HCT116 (cell line): Measurements from ENCODE around the gene IL4. TPM values are rescaled to one million over a fixed set of nuclear protein-coding genes. Genes with fewer than 3 reads are reported as not detected.
A peak's percentile ranks its signal among the peaks of the same experiment; 100 is the strongest.

Experiments
- ATAC-seq: fragments of 200-7000 bp; cut with Tn5 transposase; 2 replicates; pipeline ENCODE4 v1.9.1; 2020; ENCODE audit warnings: mild to moderate bottlenecking, moderate library complexity
- BruUV-seq: library from RNA; stranded (reverse); fragments of 400-500 nt; replicated peaks from 2 replicates; lab custom pipeline; 2021; lab: Mats Ljungman, UMichigan
- CTCF ChIA-PET: fragments of 300-600 bp; sonication (Branson Sonifier 250); formaldehyde crosslinking; loops from one replicate; lab custom pipeline; 2021; ENCODE audit warnings: antibody characterized with exemption; lab: Charles Lee
- POLR2A ChIA-PET: fragments of 300-600, 350-600 bp; sonication (Branson Sonifier 250); formaldehyde crosslinking; loops from one replicate; lab custom pipeline; 2021; ENCODE audit warnings: antibody characterized with exemption; lab: Charles Lee
- RAD21 ChIA-PET, 2 experiments: fragments of 300-600 bp; sonication (Branson Sonifier 250); formaldehyde crosslinking; loops; one replicate each; lab custom pipeline; 2023; ENCODE audit warnings: low total read pairs in 2 of 2; ENCODE audit not compliant: uncharacterized antibody in 2 of 2, unreplicated experiment in 2 of 2, low non-redundant PET in 1 of 2; lab: Charles Lee
- DNase-seq: peaks from one replicate; pipeline ENCODE4 v3.0.0-alpha.2; 2010; ENCODE audit warnings: low read depth, low spot score
- H2AFZ ChIP-seq: fragments of 200-600 bp; shearing (Covaris generic), sonication (generic); 2 replicates; pipeline ENCODE4 v1.6.1; 2017; ENCODE audit warnings: low read depth, mixed run types, mixed read lengths, antibody characterized with exemption, low read length; ENCODE audit not compliant: poor library complexity, severe bottlenecking
- H3K27ac ChIP-seq: 2 replicates; pipeline ENCODE4 v1.5.1; 2012; ENCODE audit warnings: low read depth, low read length
- H3K27me3 ChIP-seq: fragments of 200-600 bp; sonication (generic); 2 replicates; pipeline ENCODE4 v1.6.1; 2016; ENCODE audit warnings: mixed run types, low read length, mixed read lengths; ENCODE audit not compliant: insufficient read depth
- H3K36me3 ChIP-seq, 2 experiments: fragments of 200-500 bp in 1 of 2; fragments of 200-600 bp in 1 of 2; sonication (Bioruptor generic) in 1 of 2; sonication (generic) in 1 of 2; 2 replicates each; pipeline versions ENCODE4 v1.5.1 to v1.6.1; 2014 to 2016; ENCODE audit warnings: low read length in 2 of 2, inconsistent platforms in 1 of 2, mixed read lengths in 1 of 2, mixed run types in 1 of 2; ENCODE audit not compliant: insufficient read depth in 2 of 2, control insufficient read depth in 1 of 2
- H3K4me1 ChIP-seq, 2 experiments: fragments of 200-600 bp in 1 of 2; sonication (generic) in 1 of 2; 2 replicates each; pipeline versions ENCODE4 v1.5.1 to v1.6.1; 2012 to 2017; ENCODE audit warnings: low read length in 2 of 2, inconsistent platforms in 1 of 2, mild to moderate bottlenecking in 1 of 2, mixed read lengths in 1 of 2, mixed run types in 1 of 2, moderate library complexity in 1 of 2; ENCODE audit not compliant: insufficient read depth in 2 of 2, control insufficient read depth in 1 of 2
- H3K4me2 ChIP-seq: fragments of 200-600 bp; sonication (generic); 2 replicates; pipeline ENCODE4 v1.6.1; 2017; ENCODE audit warnings: mixed run types, low read length, mixed read lengths
- H3K4me3 ChIP-seq, 2 experiments: fragments of 200-600 bp in 1 of 2; sonication (generic) in 1 of 2; replicated peaks in 1 of 2; 2 replicates each; pipeline ENCODE4 v1.5.1; 2011 to 2016; ENCODE audit warnings: low read length in 2 of 2, control low read depth in 1 of 2, low read depth in 1 of 2, mild to moderate bottlenecking in 1 of 2, mixed read lengths in 1 of 2, mixed run types in 1 of 2
- H3K79me2 ChIP-seq: fragments of 200-600 bp; sonication (generic); 2 replicates; pipeline ENCODE4 v1.6.1; 2017; ENCODE audit warnings: mild to moderate bottlenecking, mixed run types, low read length, moderate library complexity, mixed read lengths; ENCODE audit not compliant: insufficient read depth
- H3K9ac ChIP-seq: fragments of 200-600 bp; sonication (generic); 2 replicates; pipeline ENCODE4 v1.6.1; 2016; ENCODE audit warnings: low read length, mixed read lengths
- H3K9me2 ChIP-seq: fragments of 200-600 bp; sonication (generic), shearing (Covaris generic); 2 replicates; pipeline ENCODE4 v1.6.1; 2017; ENCODE audit warnings: mixed run types, mild to moderate bottlenecking, moderate library complexity; ENCODE audit not compliant: insufficient read depth
- H3K9me3 ChIP-seq, 2 experiments: fragments of 200-500 bp in 1 of 2; fragments of 200-600 bp in 1 of 2; sonication (Bioruptor generic) in 1 of 2; sonication (generic) in 1 of 2; 2 replicates each; pipeline ENCODE4 v1.6.1; 2014 to 2017; ENCODE audit warnings: low read length in 2 of 2, mixed read lengths in 2 of 2, inconsistent platforms in 1 of 2, low read depth in 1 of 2, mild to moderate bottlenecking in 1 of 2, mixed run types in 1 of 2, moderate library complexity in 1 of 2; ENCODE audit not compliant: control insufficient read depth in 1 of 2, insufficient read depth in 1 of 2
- H4K20me1 ChIP-seq: fragments of 200-600 bp; sonication (generic), shearing (Covaris generic); 2 replicates; pipeline ENCODE4 v1.6.1; 2017; ENCODE audit warnings: mixed run types, mild to moderate bottlenecking, moderate library complexity; ENCODE audit not compliant: insufficient read depth
- CEBPB ChIP-seq: IDR thresholded peaks from 2 replicates; pipeline ENCODE4 v1.6.1; 2012; ENCODE audit warnings: low read depth
- EGR1 ChIP-seq: IDR thresholded peaks from 2 replicates; pipeline ENCODE4 v1.6.1; 2012; ENCODE audit warnings: low read depth
- EZH2 ChIP-seq: fragments of 200-600 bp; sonication (generic); IDR thresholded peaks from 2 replicates; pipeline ENCODE4 v1.6.1; 2017; ENCODE audit warnings: antibody characterized with exemption, mixed run types
- REST ChIP-seq: IDR thresholded peaks from 2 replicates; pipeline ENCODE4 v1.6.1; 2012; ENCODE audit warnings: low read depth
- SP1 ChIP-seq: IDR thresholded peaks from 2 replicates; pipeline ENCODE4 v1.6.1; 2012; ENCODE audit warnings: low read depth
- intact Hi-C: fragments of 100-400 bp; cut with micrococcal nuclease; formaldehyde crosslinking; loops from 2 replicates; pipeline ENCODE4 v1.10.0; 2022
- total RNA-seq: library from RNA; stranded (reverse); gene quantifications from one replicate; pipeline ENCODE4 v1.2.1, GENCODE V29; 2021; ENCODE audit not compliant: unreplicated experiment

The IL4 gene
- total RNA-seq, 1 experiment from 2014 or later = not detected

DNA sequence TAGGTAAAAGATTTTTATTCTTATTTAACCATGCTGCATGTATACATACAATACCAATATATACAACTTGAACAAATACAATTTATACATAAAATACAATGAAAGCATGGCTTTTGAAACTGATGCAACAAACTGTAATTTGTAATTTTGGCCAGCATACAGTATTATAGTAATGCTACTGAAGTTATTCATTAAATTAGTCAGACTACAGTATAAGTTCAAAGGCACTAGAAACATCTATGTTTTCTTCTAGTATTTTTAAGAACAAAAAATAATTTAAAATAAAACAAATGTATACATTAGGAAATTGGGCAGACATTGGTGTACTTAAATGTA lies 18.8 kb downstream of the IL4 start:
- ChIA-PET POLR2A (no interaction called here), RAD21 (no interaction called here), CTCF (no interaction called here)
- Histone ChIP-seq H2AFZ (no peak overlapping the region), H3K9me3 (no peaks in the 10 kb centered on the region), H3K4me1 (no peaks in the 10 kb centered on the region), H4K20me1 (no peaks in the 10 kb centered on the region), H3K36me3 (no peaks in the 10 kb centered on the region), H3K4me3 (no peak overlapping the region), H3K79me2 (no peaks in the 10 kb centered on the region), H3K9ac (no peak overlapping the region), H3K9me2 (no peaks in the 10 kb centered on the region), H3K27ac (no peak overlapping the region), H3K4me2 (no peak overlapping the region), H3K27me3 (no peaks in the 10 kb centered on the region)
- no peak for ATAC-seq
- no TSS peak for BruUV-seq
- intact Hi-C loops = no loop called here
- no peak for TF ChIP-seq SP1
- TF ChIP-seq CEBPB = 0 out of 2 replicates have a peak, but pooled peaks have one; percentile 16
- no peak for DNase-seq

GRCh38 chr5:132695956-132696355 lies 22.2 kb downstream of the IL4 start:
- intact Hi-C loops = no loop called here
- Histone ChIP-seq H4K20me1 (no peaks in the 10 kb centered on the region), H3K9me2 (no peaks in the 10 kb centered on the region), H3K9ac (no peak overlapping the region), H3K79me2 (no peaks in the 10 kb centered on the region), H3K4me1 (no peaks in the 10 kb centered on the region), H3K27me3 (no peaks in the 10 kb centered on the region), H3K36me3 (peaks cover 0 to 5% of the 10 kb centered on the region in 2 experiments; a peak in 1 of 4 replicates), H3K27ac (no peak overlapping the region), H3K9me3 (no peaks in the 10 kb centered on the region), H3K4me2 (no peak overlapping the region), H3K4me3 (no peak overlapping the region), H2AFZ (no peak overlapping the region)
- TF ChIP-seq EZH2 = no peak
- TF ChIP-seq EGR1 = no peak
- TF ChIP-seq REST = no peak
- no peak for DNase-seq
- no TSS peak for BruUV-seq
- no peak for ATAC-seq
- ChIA-PET CTCF (no interaction called here), RAD21 (no interaction called here), POLR2A (no interaction called here)
